AG08396 (cell line): Measurements from ENCODE around the gene CBFA2T2.
A peak's percentile ranks its signal among the peaks of the same experiment; 100 is the strongest.
"Not testable (repeated sequence)": the region's sequence is repeated elsewhere in the genome, so short reads cannot be mapped to it uniquely, and the experiment has no call there.

Source experiments
- DNase-seq: peaks from one replicate; pipeline ENCODE4 v3.0.0; 2012; ENCODE audit warnings: low spot score, mixed read lengths

CBFA2T2 gene

DNA sequence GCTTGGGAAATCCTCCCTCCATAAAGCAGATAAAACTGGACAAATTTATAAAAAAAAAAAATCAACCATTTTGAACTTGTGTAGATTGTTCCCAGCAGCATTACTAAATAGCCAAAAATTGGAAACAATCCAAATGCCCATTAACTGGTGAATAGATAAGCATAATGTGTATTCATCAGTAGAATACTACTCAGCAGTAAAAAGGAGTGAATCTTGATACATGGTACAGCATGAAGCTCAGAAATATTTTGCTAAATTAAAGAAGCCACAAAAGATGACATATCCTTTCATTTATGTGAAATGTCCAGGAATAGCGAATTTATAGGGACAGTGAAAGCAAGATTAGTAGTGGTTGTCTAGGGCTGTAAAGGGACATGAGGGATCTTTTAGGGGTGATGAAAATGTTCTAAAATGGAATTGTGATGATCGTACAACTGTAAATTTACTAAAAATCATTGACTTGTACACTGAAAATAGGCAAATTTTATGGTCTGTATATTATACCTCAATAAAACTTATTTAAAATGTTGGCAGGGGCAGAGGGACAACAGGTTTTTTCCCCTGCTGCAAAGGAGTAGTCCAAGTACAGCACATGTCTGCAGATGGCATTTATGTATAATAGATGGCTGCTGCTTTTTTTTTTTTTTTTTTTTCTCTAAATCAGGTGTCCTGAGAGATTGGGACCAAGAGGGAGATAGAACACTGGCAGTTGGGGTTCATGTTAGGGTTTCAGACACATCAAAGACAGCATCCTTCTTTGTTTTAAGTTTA, 59.5 kb downstream of the CBFA2T2 start:
- no peak for DNase-seq

GRCh38 chr20:33551778-33552177, 61.9 kb downstream of the CBFA2T2 start:
- DNase-seq: no peak

- DNase-seq: no peak
Measured at GRCh38 chr20:33552519-33552918, 62.6 kb downstream of the CBFA2T2 start.

DNA sequence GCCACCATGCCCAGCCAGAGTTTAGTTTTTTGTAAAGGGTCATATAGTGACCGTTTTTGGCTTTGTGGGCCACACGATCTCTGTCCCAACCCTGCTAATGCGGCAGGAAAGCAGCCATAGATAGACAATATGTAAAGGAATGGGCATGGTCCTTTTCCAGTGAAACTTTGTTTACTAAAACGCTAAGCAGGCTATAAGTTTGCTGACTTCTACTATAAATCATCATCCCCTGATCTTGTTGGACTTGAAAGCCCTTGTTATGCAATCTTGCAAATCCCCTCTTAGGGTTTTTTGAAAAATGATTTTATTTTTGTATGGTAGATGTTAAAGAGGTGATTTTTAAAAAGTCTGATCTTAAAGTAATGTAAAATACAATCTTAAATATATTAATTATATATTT, 63.6 kb downstream of the CBFA2T2 start:
- no peak for DNase-seq

GRCh38 chr20:33554914-33555420, 65.1 kb downstream of the CBFA2T2 start:
- peak; percentile 88 for DNase-seq

DNA sequence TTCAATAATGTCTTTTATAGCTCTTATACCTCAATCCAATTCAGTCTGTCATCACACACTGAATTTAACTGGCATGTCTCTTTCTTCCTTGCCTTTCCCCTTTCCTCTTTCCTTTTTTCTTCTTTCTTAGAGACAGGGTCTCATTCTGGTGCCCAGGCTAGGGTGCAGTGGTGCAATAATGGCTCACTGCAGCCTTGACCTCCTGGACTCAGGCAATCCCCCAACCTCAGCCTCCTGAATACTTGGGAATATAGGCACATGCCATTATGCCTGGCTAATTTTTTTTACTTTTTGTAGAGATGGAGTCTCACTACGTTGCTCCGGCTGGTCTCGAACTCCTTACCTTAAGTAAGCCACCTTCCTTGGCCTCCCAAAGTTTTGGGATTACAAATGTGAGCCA, 65.9 kb downstream of the CBFA2T2 start:
- no peak for DNase-seq

GRCh38 chr20:33556246-33556645, 66.3 kb downstream of the CBFA2T2 start:
- DNase-seq: no peak

- no peak for DNase-seq
Measured at GRCh38 chr20:33558348-33559144, 68.7 kb downstream of the CBFA2T2 start.

DNA sequence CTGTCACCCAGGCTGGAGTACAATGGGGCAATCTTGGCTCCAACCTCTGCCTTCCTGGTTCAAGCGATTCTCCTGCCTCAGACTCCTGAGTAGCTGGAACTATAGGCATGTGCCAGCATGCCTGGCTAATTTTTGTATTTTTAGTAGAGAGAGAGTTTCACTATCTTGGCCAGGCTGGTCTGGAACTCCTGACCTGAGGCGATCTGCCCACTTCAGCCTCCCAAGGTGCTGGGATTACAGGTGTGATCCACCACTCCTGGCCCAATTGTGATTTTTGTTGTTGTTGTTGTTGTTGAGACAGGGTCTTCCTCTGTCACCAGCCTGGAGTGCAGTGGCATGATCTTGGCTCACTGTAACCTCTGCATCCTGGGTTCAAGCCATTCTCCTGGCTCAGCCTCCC, 69.3 kb downstream of the CBFA2T2 start:
- DNase-seq: no peak

DNA sequence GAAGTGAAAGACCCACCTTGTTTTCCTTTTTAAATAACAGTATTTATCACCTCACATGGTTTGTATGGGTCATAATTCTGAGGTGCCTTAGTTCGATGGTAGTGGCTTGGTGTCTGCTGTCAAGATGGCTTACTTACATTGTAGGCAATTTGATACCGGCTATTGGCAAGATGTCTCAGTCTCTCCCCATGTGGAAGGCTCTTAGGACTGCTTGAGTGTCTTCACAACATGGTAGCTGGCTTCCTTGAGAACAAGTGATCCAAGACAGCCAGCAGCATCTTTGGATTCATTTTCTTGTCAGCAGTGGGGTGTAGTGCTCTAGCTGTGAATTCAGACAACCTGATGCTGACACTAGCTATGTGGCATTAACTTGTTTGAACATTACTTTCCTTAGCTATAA, 70.1 kb downstream of the CBFA2T2 start:
- DNase-seq: no peak

GRCh38 chr20:33561053-33561452, 71.2 kb downstream of the CBFA2T2 start:
- not testable (repeated sequence) for DNase-seq

DNA sequence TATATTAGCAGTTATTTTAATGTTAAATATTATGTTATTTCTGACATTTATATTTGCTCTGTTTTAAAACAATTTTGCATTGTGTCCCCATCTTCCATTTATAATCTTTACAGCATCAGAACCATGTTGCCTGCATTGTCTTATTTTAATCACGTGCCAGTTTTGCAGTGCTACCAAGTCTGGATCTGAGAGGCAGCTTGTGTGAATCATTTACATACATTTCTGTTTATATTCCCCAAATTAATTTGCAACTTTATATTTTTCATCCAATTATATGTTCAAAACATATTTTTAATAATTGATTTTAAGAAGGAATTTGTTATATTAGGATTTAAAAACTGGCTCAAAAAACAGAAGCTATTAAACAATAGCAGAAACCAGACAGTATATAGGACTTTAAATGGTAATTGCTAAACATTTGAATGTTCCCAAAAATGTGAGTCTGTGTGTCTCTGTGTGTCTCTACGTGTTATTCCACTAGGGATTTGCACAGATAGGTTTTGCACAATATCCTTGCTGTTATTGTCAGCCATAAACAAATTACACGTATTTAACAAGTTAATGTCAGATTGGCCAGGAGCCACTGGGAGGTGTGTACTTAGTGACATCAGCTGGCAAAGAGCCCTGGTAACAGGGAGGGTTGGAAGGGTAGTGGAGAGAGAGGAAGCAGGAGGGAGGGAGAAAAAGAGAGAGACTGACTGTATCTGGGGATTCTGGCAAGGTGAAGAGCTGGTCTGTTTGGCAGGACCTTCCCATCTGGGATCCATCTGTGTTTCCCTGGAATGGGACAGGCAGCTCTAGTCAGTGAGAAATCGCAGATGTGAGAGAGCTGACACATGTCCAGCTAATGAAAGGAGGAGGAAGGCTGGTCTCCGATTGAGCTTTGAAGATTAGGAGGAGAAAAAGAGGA, 72.1 kb downstream of the CBFA2T2 start:
- DNase-seq: peak; percentile 43

- no peak for DNase-seq
Measured at GRCh38 chr20:33563788-33564187, 73.9 kb downstream of the CBFA2T2 start.

DNA sequence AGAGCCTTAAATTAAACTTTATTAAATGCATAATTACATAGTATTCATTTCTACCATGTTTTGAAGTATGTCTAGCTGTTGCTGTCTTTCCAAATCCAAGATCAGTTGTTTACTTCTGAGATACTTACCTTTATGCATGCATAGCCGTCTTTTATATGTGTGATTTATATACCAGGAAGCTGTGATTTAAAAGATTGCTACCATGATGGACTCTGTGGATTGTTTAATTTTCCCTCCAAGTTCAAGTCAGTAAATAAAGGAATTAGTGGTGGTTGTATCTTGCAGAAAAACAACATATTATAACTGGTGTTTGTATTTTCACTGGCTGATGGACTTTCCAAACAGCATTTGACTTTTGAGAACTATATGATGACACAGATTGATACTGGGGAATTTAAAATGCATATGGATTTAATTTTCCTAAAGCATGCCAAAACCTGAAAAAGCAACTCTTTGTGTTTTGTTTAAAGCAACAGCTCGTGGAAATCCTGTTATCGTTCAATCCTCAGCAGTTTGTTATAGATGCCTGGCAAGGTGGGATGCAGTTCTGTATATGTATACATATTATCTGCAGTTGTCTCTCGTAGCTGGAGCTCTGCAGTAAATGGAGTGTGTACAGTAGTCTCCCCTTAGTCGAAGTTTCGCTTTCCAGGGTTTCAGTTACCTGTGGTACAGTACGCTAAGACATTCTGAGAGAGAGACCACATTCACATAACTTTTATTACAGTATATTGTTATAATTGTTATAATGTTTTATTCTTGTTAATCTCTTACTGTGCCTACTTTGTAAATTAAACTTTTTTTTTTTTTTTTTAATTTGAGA, 77.1 kb downstream of the CBFA2T2 start:
- DNase-seq: no peak

GRCh38 chr20:33567949-33568348, 78.1 kb downstream of the CBFA2T2 start:
- no peak for DNase-seq

DNA sequence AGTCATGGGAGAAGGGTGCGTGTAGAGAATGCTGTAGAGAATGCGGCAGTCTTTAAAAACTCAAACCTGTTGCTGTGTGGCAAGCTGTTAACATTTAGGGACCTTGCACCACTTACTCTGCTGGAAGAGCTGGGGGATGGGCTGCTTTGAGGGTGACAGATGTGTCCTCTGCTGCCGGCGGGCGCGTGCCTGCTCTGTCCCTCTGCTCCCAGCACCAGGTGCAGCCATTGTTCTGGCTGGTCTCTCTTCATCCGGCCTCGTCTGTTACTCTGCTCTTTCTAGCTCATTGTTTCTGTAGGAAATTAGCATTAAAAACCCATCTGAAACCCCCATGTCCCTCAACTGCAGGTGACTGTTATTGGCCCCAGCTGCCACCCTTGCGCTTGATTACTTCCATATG, 78.5 kb downstream of the CBFA2T2 start:
- no peak for DNase-seq

DNA sequence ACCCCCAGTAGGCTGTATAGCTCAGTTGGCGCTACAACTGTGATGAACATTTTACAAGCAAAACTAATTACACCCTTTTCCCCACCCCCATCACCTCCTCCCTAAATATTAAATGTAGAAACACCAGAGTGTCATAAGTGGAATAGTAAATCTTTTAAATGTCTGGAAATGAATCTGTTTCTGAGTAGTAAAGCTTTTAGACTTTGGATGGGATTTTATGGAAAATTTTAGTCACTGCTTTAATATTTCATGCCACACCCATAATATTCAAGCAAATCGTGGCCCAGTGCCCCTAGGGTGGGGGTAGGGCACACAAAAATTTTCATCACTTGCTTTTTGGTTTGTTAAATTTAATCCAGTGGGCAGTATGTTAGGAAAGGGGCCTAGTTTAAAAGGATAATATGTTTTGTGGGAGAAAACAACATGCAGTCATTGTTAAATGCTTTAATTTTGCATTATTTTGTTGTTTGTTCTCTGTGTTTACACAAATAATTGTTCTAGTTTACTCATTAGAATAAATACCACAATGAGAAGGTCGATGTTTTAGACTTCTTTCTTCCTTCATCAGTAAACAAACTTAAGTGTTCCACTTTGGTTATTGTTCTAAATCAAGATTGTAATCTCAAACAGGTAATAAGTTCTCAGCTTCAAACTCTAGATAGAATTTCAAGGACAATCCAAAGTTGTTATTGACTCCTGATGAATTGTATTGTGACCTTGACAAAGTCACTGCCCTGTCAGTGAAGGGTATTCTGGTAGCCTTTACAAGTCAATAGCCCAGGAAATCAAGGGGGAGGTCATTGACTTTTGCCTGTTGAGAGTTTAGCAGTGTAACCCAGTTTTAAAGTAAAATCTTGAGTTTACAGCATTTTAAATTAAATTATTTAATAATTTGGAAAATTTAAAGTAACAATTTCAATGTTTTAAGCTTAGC, 79.2 kb downstream of the CBFA2T2 start:
- DNase-seq: no peak

- DNase-seq: no peak
Measured at GRCh38 chr20:33569802-33570391, 80.0 kb downstream of the CBFA2T2 start.

DNA sequence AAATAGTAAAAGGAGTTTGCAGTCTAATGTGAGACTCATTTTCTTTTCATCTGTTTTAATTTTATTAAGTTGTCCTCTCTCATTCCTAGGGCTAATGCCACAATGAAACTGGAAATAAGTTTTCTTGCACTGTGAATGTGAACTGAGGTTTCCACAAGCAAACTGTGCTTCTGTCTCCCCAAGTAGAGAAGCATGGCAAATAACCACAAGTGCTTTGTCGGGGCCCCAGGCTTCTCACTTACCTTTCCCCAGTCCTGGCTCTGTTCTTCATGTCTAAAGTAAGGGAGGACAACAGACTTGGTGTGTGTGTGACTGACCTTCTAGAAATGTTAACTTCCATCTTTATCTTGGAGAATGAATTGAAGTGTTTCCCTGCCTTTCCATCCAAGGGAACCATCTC, 80.8 kb downstream of the CBFA2T2 start:
- no peak for DNase-seq

GRCh38 chr20:33573268-33573667, 83.4 kb downstream of the CBFA2T2 start:
- not testable (repeated sequence) for DNase-seq
